ENCODE data around the gene RAB36. TPM values are rescaled to one million over a fixed set of nuclear protein-coding genes. Genes with fewer than 3 reads are reported as not detected.

Gene RAB36
- total RNA-seq, 1 experiment from 2014 or later: 1.4 TPM

GRCh38 chr22:23100124-23100801, 45.0 kb upstream of the RAB36 start:
- Histone ChIP-seq H4K91ac (ENCODE audit: insufficient read length, low read depth, low read length) (no peak overlapping the region), H3K27ac (ENCODE audit: insufficient read length, low read depth, low read length) (no peak overlapping the region), H2AK5ac (ENCODE audit: insufficient read length, low read length) (no peak overlapping the region), H3K79me1 (ENCODE audit: insufficient read depth, low read depth, low read length, poor library complexity, severe bottlenecking) (no peaks in the 10 kb centered on the region), H2BK5ac (ENCODE audit: insufficient read length, low read length) (no peak overlapping the region), H2BK20ac (ENCODE audit: low read depth, low read length, poor library complexity, severe bottlenecking) (no peak overlapping the region), H3K14ac (ENCODE audit: insufficient read depth, low read length) (no peak overlapping the region; the same call in 1 of the 2 replicates), H3K18ac (ENCODE audit: insufficient read length, low read depth, low read length) (no peak overlapping the region), H3K4ac (ENCODE audit: low read depth, low read length) (no peak overlapping the region), H3K4me2 (ENCODE audit: insufficient read depth, insufficient read length, low read length) (no peak overlapping the region), H2BK12ac (ENCODE audit: insufficient read length, low read depth, low read length) (no peak overlapping the region), H2AFZ (ENCODE audit: low read length) (no peak overlapping the region), H3K23ac (ENCODE audit: insufficient read length, low read depth, low read length) (no peak overlapping the region), H3K9ac (ENCODE audit: extremely low read depth, insufficient read length, low read length) (no peak overlapping the region), H3K27me3 (ENCODE audit: insufficient read depth, low read length) (no peaks in the 10 kb centered on the region; the same call in 1 of the 2 replicates), H3T11ph (ENCODE audit: low read length) (no peak overlapping the region), H3K56ac (ENCODE audit: insufficient read length, low read depth, low read length) (no peak overlapping the region), H4K20me1 (ENCODE audit: control insufficient read depth, insufficient read depth, insufficient read length) (no peaks in the 10 kb centered on the region), H2BK120ac (ENCODE audit: low read depth, low read length, poor library complexity, severe bottlenecking) (no peak overlapping the region), H3K9me3 (ENCODE audit: control insufficient read depth, low read depth, low read length) (no peaks in the 10 kb centered on the region), H2BK15ac (ENCODE audit: low read depth, low read length) (no peak overlapping the region), H4K5ac (ENCODE audit: insufficient read length, low read depth, low read length) (no peak overlapping the region), H3K23me2 (ENCODE audit: insufficient read length, low read depth, low read length, poor library complexity, severe bottlenecking) (no peaks in the 10 kb centered on the region), H4K8ac (replicated peaks; ENCODE audit: insufficient read length, low read depth, low read length) (no peak overlapping the region), H3K4me1 (ENCODE audit: insufficient read depth, low read length) (no peaks in the 10 kb centered on the region), H3K79me2 (ENCODE audit: insufficient read depth, low read length) (no peaks in the 10 kb centered on the region)
- H3K27me3 Mint-ChIP-seq (ENCODE audit: low read depth): peaks cover 12% of the 10 kb centered on the region
- no CpG with 5 or more reads among the region's 7 CpGs for WGBS (ENCODE audit: extremely low coverage, insufficient read length, low lambda C conversion rate)
- peaks cover 0 to 13% (median 4%) of the 10 kb centered on the region in 3 experiments; a peak in 3 of 7 replicates for H3K36me3 Mint-ChIP-seq (ENCODE audit: insufficient read depth in 1 of 3, low read depth in 3 of 3)
- H3K27ac Mint-ChIP-seq: no peak overlapping the region; a peak in 1 of 7 replicates
- no peak overlapping the region for H3K4me3 Mint-ChIP-seq
- H3K4me1 Mint-ChIP-seq: peaks cover 0 to 3% of the 10 kb centered on the region in 2 experiments; a peak in 2 of 4 replicates
- no peaks in the 10 kb centered on the region for H3K9me3 Mint-ChIP-seq
- no peak for TF ChIP-seq CTCF (conservative IDR thresholded peaks at IDR 0.05)
- DNase-seq: no peak
